NB4 (cell line): ENCODE results near the gene LRPPRC.

Experiments used
- MAX ChIP-seq: IDR thresholded peaks from 2 replicates; pipeline ENCODE4 v1.6.1; 2011; ENCODE audit warnings: low read depth, low read length
- MYC ChIP-seq: IDR thresholded peaks from 2 replicates; pipeline ENCODE4 v1.6.1; 2011; ENCODE audit warnings: low read depth, low read length
- POLR2A ChIP-seq: IDR thresholded peaks from 2 replicates; pipeline ENCODE4 v1.6.1; 2011; ENCODE audit warnings: mild to moderate bottlenecking; ENCODE audit not compliant: insufficient read length; ENCODE audit errors: extremely low read depth
- TF ChIP-seq, protein P1 (sequence below): IDR thresholded peaks from one replicate; pipeline ENCODE4 v1.5.1; 2012; ENCODE audit warnings: low read depth, low read length

GRCh38 chr2:43887176-43887575 lies 108.6 kb downstream of the LRPPRC start:
- TF ChIP-seq POLR2A (no peak), MAX (no peak), MYC (no peak)
- TF ChIP-seq, protein P1, sequence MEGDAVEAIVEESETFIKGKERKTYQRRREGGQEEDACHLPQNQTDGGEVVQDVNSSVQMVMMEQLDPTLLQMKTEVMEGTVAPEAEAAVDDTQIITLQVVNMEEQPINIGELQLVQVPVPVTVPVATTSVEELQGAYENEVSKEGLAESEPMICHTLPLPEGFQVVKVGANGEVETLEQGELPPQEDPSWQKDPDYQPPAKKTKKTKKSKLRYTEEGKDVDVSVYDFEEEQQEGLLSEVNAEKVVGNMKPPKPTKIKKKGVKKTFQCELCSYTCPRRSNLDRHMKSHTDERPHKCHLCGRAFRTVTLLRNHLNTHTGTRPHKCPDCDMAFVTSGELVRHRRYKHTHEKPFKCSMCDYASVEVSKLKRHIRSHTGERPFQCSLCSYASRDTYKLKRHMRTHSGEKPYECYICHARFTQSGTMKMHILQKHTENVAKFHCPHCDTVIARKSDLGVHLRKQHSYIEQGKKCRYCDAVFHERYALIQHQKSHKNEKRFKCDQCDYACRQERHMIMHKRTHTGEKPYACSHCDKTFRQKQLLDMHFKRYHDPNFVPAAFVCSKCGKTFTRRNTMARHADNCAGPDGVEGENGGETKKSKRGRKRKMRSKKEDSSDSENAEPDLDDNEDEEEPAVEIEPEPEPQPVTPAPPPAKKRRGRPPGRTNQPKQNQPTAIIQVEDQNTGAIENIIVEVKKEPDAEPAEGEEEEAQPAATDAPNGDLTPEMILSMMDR = no peak
